PC-9 (cell line): ENCODE results near the gene MLYCD. TPM values are rescaled to one million over a fixed set of nuclear protein-coding genes. Genes with fewer than 3 reads are reported as not detected.

Experiments used
- BruUV-seq: library from RNA; stranded (reverse); fragments of 400-500 nt; replicated peaks from 2 replicates; lab custom pipeline; 2021; lab: Mats Ljungman, UMichigan
- CTCF ChIA-PET: fragments of 300-600 bp; sonication (Branson Sonifier 250); formaldehyde crosslinking; loops from one replicate; lab custom pipeline; 2022; ENCODE audit warnings: antibody characterized with exemption; lab: Charles Lee
- POLR2A ChIA-PET: fragments of 300-600 bp; sonication (Branson Sonifier 250); formaldehyde crosslinking; loops from one replicate; lab custom pipeline; 2022; ENCODE audit warnings: antibody characterized with exemption; ENCODE audit not compliant: unreplicated experiment; lab: Charles Lee
- DNase-seq, 2 experiments: peaks; one replicate each; pipeline versions ENCODE4 v3.0.0 to v3.0.0-alpha.2; 2015 to 2022; ENCODE audit warnings: mixed read lengths in 1 of 2
- H2AFZ ChIP-seq: fragments of 200-600 bp; sonication (generic); 2 replicates; pipeline ENCODE4 v1.8.1; 2017; ENCODE audit warnings: antibody characterized with exemption
- H3F3A ChIP-seq: fragments of 200-600 bp; sonication (generic); 2 replicates; pipeline ENCODE4 v1.8.1; 2017; ENCODE audit warnings: antibody characterized with exemption, mild to moderate bottlenecking, low read depth; ENCODE audit not compliant: insufficient read depth
- H3K27ac ChIP-seq: fragments of 200-600 bp; sonication (generic); 2 replicates; pipeline ENCODE4 v1.6.1; 2016; ENCODE audit warnings: mixed run types
- H3K27me3 ChIP-seq: fragments of 200-600 bp; sonication (generic); 2 replicates; pipeline ENCODE4 v1.6.1; 2016; ENCODE audit warnings: low read depth, mixed run types; ENCODE audit not compliant: insufficient read depth
- H3K36me3 ChIP-seq: fragments of 200-600 bp; sonication (generic); 2 replicates; pipeline ENCODE4 v1.6.1; 2016; ENCODE audit warnings: low read depth, mixed run types
- H3K4me1 ChIP-seq: fragments of 200-600 bp; sonication (generic); replicated peaks from 2 replicates; pipeline ENCODE4 v1.6.1; 2016; ENCODE audit warnings: mixed run types; ENCODE audit not compliant: insufficient read depth
- H3K4me2 ChIP-seq: fragments of 200-600 bp; sonication (generic); 2 replicates; pipeline ENCODE4 v1.6.1; 2017; ENCODE audit warnings: mixed run types
- H3K4me3 ChIP-seq: fragments of 200-600 bp; sonication (generic); 2 replicates; pipeline ENCODE4 v1.6.1; 2016; ENCODE audit warnings: mixed run types
- H3K79me2 ChIP-seq: fragments of 200-600 bp; sonication (generic); 2 replicates; pipeline ENCODE4 v1.6.1; 2017; ENCODE audit warnings: low read depth, mixed run types
- H3K9me2 ChIP-seq: fragments of 200-600 bp; sonication (generic); 2 replicates; pipeline ENCODE4 v1.8.1; 2017; ENCODE audit warnings: mild to moderate bottlenecking; ENCODE audit not compliant: insufficient read depth
- H3K9me3 ChIP-seq: fragments of 200-600 bp; sonication (generic); 2 replicates; pipeline ENCODE4 v1.8.1; 2016; ENCODE audit warnings: low read depth; ENCODE audit not compliant: insufficient read depth
- H4K20me1 ChIP-seq: fragments of 200-600 bp; sonication (generic); 2 replicates; pipeline ENCODE4 v1.8.1; 2017; ENCODE audit not compliant: insufficient read depth
- EZH2 ChIP-seq: fragments of 200-600 bp; sonication (generic); IDR thresholded peaks from 2 replicates; pipeline ENCODE4 v1.8.0; 2017; ENCODE audit warnings: antibody characterized with exemption, low read depth
- intact Hi-C: fragments of 100-400 bp; cut with micrococcal nuclease; formaldehyde crosslinking; loops from one replicate; pipeline ENCODE4 v1.10.0; 2022; ENCODE audit not compliant: unreplicated experiment
- total RNA-seq: library from RNA; stranded (reverse); gene quantifications from 2 replicates; pipeline ENCODE4 v1.2.3, GENCODE V29; 2021
- TF ChIP-seq, protein P1 (sequence below): fragments of 200-600 bp; sonication (generic); conservative IDR thresholded peaks from 2 replicates; pipeline ENCODE4 v1.6.1; 2017; ENCODE audit warnings: mixed run types, antibody characterized with exemption, mild to moderate bottlenecking, moderate library complexity

The MLYCD gene
- total RNA-seq, 1 experiment from 2014 or later, result 4.7 TPM

DNA sequence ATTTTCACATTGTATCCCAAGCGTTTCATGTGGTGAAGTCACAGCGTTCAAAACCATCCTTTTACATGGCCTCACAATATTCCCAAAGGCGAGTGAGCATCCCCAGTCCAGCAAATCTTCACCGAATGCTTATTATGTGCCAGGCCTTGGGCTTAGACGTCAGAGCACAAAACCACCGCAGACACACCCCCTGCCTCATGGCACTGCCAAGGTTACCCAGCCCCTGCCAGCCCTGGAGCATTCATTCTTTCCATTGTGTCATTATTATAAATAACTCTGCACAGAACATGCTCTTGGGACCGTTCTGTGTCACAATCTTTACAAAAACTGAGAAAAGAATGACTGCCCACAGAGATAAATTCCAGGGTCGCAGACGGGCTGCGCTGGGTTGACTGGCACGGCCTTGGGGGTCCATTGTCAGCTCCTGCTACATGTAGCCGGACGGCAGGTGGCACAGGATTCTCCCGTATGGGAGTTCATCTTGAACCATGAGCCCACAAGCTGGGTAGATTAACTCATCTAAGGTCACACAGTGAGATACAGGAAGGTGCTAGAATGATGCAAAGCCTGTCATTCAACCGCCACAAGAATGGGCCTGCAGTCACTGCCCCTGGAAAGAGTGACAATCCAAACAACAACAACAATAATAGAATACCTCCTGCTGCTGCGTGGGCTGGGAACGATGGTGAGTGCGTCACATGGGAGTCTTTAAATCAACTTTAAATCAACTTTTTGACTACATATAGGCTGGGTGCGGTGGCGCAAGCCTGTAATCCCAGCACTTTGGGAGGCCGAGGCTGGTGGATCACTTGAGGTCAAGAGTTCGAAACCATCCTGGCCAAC is 64.6 kb downstream of the MLYCD start:
- Histone ChIP-seq H3K4me2 (no peak overlapping the region), H3K4me1 (no peaks in the 10 kb centered on the region), H3K4me3 (no peak overlapping the region), H3F3A (no peaks in the 10 kb centered on the region), H2AFZ (no peak overlapping the region), H3K27me3 (no peaks in the 10 kb centered on the region), H3K79me2 (no peaks in the 10 kb centered on the region), H3K36me3 (0 out of 2 replicates have a peak, but pooled peaks cover 6% of the 10 kb centered on the region), H3K9me3 (no peaks in the 10 kb centered on the region), H3K9me2 (no peaks in the 10 kb centered on the region), H4K20me1 (no peaks in the 10 kb centered on the region), H3K27ac (no peak overlapping the region)
- POLR2A ChIA-PET, result no interaction called here
- BruUV-seq, result no TSS peak
- no peak for DNase-seq
- TF ChIP-seq, protein P1, sequence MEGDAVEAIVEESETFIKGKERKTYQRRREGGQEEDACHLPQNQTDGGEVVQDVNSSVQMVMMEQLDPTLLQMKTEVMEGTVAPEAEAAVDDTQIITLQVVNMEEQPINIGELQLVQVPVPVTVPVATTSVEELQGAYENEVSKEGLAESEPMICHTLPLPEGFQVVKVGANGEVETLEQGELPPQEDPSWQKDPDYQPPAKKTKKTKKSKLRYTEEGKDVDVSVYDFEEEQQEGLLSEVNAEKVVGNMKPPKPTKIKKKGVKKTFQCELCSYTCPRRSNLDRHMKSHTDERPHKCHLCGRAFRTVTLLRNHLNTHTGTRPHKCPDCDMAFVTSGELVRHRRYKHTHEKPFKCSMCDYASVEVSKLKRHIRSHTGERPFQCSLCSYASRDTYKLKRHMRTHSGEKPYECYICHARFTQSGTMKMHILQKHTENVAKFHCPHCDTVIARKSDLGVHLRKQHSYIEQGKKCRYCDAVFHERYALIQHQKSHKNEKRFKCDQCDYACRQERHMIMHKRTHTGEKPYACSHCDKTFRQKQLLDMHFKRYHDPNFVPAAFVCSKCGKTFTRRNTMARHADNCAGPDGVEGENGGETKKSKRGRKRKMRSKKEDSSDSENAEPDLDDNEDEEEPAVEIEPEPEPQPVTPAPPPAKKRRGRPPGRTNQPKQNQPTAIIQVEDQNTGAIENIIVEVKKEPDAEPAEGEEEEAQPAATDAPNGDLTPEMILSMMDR, result no peak
- TF ChIP-seq EZH2, result no peak
- CTCF ChIA-PET, result no interaction called here
- intact Hi-C loops, result no loop called here

DNA sequence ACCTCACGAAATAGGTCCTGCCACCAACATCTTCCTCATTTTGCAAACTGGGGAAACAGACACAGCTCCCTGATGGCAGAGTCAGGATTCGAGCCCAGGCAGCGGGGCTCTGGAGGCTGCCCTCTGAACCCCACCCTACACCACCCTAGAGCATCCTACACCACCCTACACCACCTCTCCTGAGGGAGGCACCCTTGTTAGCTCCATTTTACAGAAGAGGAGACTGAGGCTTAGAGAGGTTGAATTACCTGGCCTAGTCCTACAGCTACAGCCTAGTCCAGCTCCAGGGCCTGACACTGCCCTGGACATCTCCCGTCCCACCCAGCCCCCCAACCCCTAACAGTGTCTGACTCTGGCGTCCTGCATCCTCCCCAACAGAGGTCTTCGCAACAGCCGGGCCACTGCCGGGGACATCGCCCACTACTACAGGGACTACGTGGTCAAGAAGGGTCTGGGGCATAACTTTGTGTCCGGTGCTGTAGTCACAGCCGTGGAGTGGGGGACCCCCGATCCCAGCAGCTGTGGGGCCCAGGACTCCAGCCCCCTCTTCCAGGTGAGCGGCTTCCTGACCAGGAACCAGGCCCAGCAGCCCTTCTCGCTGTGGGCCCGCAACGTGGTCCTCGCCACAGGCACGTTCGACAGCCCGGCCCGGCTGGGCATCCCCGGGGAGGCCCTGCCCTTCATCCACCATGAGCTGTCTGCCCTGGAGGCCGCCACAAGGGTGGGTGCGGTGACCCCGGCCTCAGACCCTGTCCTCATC is 65.9 kb downstream of the MLYCD start:
- Histone ChIP-seq H3K36me3 (0 out of 2 replicates have a peak, but pooled peaks cover 1% of the 10 kb centered on the region), H3K27me3 (no peaks in the 10 kb centered on the region), H3K9me3 (no peaks in the 10 kb centered on the region), H3F3A (no peaks in the 10 kb centered on the region), H3K4me3 (no peak overlapping the region), H3K27ac (no peak overlapping the region), H3K9me2 (no peaks in the 10 kb centered on the region), H3K4me2 (no peak overlapping the region), H3K4me1 (no peaks in the 10 kb centered on the region), H2AFZ (no peak overlapping the region), H3K79me2 (no peaks in the 10 kb centered on the region), H4K20me1 (no peaks in the 10 kb centered on the region)
- intact Hi-C loops, result no loop called here
- no TSS peak for BruUV-seq
- DNase-seq, result no peak
- POLR2A ChIA-PET, result interaction anchor here (0.6 to 0.7 kb wide), 2 partner anchors 64 to 101 kb away, joined by 3 to 5 read pairs; no protein-coding TSS in a partner anchor
- no peak for TF ChIP-seq EZH2
- CTCF ChIA-PET, result no interaction called here

GRCh38 chr16:83965444-83966152 is 66.7 kb downstream of the MLYCD start:
- no peak overlapping the region for H2AFZ ChIP-seq
- no peaks in the 10 kb centered on the region for H3K9me3 ChIP-seq
- intact Hi-C loops, result no loop called here
- no TSS peak for BruUV-seq
- no peak for DNase-seq
- POLR2A ChIA-PET, result no interaction called here
- CTCF ChIA-PET, result no interaction called here
- no peaks in the 10 kb centered on the region for H3K4me1 ChIP-seq
- H3K36me3 ChIP-seq, result no peaks in the 10 kb centered on the region
- H3K9me2 ChIP-seq, result no peaks in the 10 kb centered on the region
- H3K4me3 ChIP-seq, result no peak overlapping the region
- no peaks in the 10 kb centered on the region for H4K20me1 ChIP-seq
- no peak for TF ChIP-seq EZH2
- TF ChIP-seq, protein P1, result no peak
- no peak overlapping the region for H3K27ac ChIP-seq
- no peaks in the 10 kb centered on the region for H3F3A ChIP-seq
- H3K27me3 ChIP-seq, result no peaks in the 10 kb centered on the region
- no peaks in the 10 kb centered on the region for H3K79me2 ChIP-seq
- H3K4me2 ChIP-seq, result no peak overlapping the region
